WTC11 (cell line): ENCODE measurements around the gene EDAR.

ENCODE experiments used
- ATF2 ChIP-seq: sonication (generic); formaldehyde crosslinking; IDR thresholded peaks from 2 replicates; pipeline ENCODE4 v1.8.1; 2022; ENCODE audit warnings: low read depth, missing genetic modification reagents, borderline replicate concordance
- CREB1 ChIP-seq: sonication (generic); formaldehyde crosslinking; IDR thresholded peaks from 2 replicates; pipeline ENCODE4 v1.8.0; 2023; ENCODE audit warnings: mild to moderate bottlenecking, missing genetic modification reagents
- FOXJ3 ChIP-seq: sonication (generic); formaldehyde crosslinking; IDR thresholded peaks from 2 replicates; pipeline ENCODE4 v1.9.0; 2021; ENCODE audit warnings: missing genetic modification reagents, mild to moderate bottlenecking, borderline replicate concordance
- FOXK1 ChIP-seq: sonication (generic); formaldehyde crosslinking; IDR thresholded peaks from 2 replicates; pipeline ENCODE4 v1.8.0; 2022; ENCODE audit warnings: mild to moderate bottlenecking, moderate library complexity, missing genetic modification reagents
- FOXP4 ChIP-seq: sonication (generic); formaldehyde crosslinking; IDR thresholded peaks from 2 replicates; pipeline ENCODE4 v1.8.0; 2022; ENCODE audit warnings: mild to moderate bottlenecking, missing genetic modification reagents
- NFYB ChIP-seq: sonication (generic); formaldehyde crosslinking; conservative IDR thresholded peaks from 2 replicates; pipeline ENCODE4 v1.8.0; 2022; ENCODE audit warnings: low read depth, missing genetic modification reagents
- RELA ChIP-seq: sonication (generic); formaldehyde crosslinking; IDR thresholded peaks from 2 replicates; pipeline ENCODE4 v1.8.1; 2022; ENCODE audit warnings: missing genetic modification reagents, mild to moderate bottlenecking, borderline replicate concordance
- SMAD4 ChIP-seq: sonication (generic); formaldehyde crosslinking; IDR thresholded peaks from 2 replicates; pipeline ENCODE4 v1.8.0; 2022; ENCODE audit warnings: mild to moderate bottlenecking, missing genetic modification reagents
- STAT6 ChIP-seq: sonication (generic); formaldehyde crosslinking; conservative IDR thresholded peaks from 2 replicates; pipeline ENCODE4 v1.8.1; 2023; ENCODE audit warnings: mild to moderate bottlenecking, low read depth, missing genetic modification reagents, moderate library complexity
- USF2 ChIP-seq: sonication (generic); formaldehyde crosslinking; IDR thresholded peaks from 2 replicates; pipeline ENCODE4 v1.8.1; 2023; ENCODE audit warnings: mild to moderate bottlenecking, missing genetic modification reagents, moderate library complexity
- TF ChIP-seq, protein P1 (sequence below): fragments of 200-600 bp; IDR thresholded peaks from 2 replicates; pipeline ENCODE4 v1.8.0; 2022; ENCODE audit warnings: antibody characterized with exemption
- TF ChIP-seq, protein P2 (sequence below): sonication (generic); formaldehyde crosslinking; IDR thresholded peaks from 2 replicates; pipeline ENCODE4 v1.8.1; 2023; ENCODE audit warnings: mild to moderate bottlenecking, missing genetic modification reagents
- TF ChIP-seq, protein P3 (sequence below): sonication (generic); formaldehyde crosslinking; IDR thresholded peaks from 2 replicates; pipeline ENCODE4 v1.8.1; 2022; ENCODE audit warnings: mild to moderate bottlenecking, moderate library complexity, missing genetic modification reagents

GRCh38 chr2:108970369-108970768 lies 18.7 kb downstream of the EDAR start:
- TF ChIP-seq, protein P1, sequence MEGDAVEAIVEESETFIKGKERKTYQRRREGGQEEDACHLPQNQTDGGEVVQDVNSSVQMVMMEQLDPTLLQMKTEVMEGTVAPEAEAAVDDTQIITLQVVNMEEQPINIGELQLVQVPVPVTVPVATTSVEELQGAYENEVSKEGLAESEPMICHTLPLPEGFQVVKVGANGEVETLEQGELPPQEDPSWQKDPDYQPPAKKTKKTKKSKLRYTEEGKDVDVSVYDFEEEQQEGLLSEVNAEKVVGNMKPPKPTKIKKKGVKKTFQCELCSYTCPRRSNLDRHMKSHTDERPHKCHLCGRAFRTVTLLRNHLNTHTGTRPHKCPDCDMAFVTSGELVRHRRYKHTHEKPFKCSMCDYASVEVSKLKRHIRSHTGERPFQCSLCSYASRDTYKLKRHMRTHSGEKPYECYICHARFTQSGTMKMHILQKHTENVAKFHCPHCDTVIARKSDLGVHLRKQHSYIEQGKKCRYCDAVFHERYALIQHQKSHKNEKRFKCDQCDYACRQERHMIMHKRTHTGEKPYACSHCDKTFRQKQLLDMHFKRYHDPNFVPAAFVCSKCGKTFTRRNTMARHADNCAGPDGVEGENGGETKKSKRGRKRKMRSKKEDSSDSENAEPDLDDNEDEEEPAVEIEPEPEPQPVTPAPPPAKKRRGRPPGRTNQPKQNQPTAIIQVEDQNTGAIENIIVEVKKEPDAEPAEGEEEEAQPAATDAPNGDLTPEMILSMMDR: no peak
- TF ChIP-seq NFYB (CRISPR knock-in tag): no peak
- TF ChIP-seq FOXJ3 (CRISPR knock-in tag): no peak
- TF ChIP-seq STAT6 (CRISPR knock-in tag): no peak
- no peak for TF ChIP-seq USF2 (CRISPR knock-in tag)
- no peak for TF ChIP-seq RELA
- no peak for TF ChIP-seq CREB1 (CRISPR knock-in tag)
- TF ChIP-seq SMAD4 (CRISPR knock-in tag): no peak
- TF ChIP-seq FOXK1: no peak
- no peak for TF ChIP-seq FOXP4 (CRISPR knock-in tag)
- no peak for TF ChIP-seq ATF2 (CRISPR knock-in tag)
- TF ChIP-seq, protein P2, sequence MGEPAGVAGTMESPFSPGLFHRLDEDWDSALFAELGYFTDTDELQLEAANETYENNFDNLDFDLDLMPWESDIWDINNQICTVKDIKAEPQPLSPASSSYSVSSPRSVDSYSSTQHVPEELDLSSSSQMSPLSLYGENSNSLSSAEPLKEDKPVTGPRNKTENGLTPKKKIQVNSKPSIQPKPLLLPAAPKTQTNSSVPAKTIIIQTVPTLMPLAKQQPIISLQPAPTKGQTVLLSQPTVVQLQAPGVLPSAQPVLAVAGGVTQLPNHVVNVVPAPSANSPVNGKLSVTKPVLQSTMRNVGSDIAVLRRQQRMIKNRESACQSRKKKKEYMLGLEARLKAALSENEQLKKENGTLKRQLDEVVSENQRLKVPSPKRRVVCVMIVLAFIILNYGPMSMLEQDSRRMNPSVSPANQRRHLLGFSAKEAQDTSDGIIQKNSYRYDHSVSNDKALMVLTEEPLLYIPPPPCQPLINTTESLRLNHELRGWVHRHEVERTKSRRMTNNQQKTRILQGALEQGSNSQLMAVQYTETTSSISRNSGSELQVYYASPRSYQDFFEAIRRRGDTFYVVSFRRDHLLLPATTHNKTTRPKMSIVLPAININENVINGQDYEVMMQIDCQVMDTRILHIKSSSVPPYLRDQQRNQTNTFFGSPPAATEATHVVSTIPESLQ (CRISPR knock-in tag): no peak
- TF ChIP-seq, protein P3, sequence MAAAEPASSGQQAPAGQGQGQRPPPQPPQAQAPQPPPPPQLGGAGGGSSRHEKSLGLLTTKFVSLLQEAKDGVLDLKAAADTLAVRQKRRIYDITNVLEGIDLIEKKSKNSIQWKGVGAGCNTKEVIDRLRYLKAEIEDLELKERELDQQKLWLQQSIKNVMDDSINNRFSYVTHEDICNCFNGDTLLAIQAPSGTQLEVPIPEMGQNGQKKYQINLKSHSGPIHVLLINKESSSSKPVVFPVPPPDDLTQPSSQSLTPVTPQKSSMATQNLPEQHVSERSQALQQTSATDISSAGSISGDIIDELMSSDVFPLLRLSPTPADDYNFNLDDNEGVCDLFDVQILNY: no peak
